GM21576 (cell line): ENCODE results near the gene GCNT1.
A peak's percentile ranks its signal among the peaks of the same experiment; 100 is the strongest.
"Not testable (repeated sequence)": the region's sequence is repeated elsewhere in the genome, so short reads cannot be mapped to it uniquely, and the experiment has no call there.

Experiments used
- ATAC-seq: cut with Tn5 transposase; IDR thresholded peaks from one replicate; pipeline ENCODE4 v1.9.1; 2021; ENCODE audit warnings: mild to moderate bottlenecking, moderate library complexity; ENCODE audit not compliant: unreplicated experiment

The GCNT1 gene

GRCh38 chr9:76530458-76531110, 71.6 kb downstream of the GCNT1 start:
- ATAC-seq: peak; percentile 58

GRCh38 chr9:76531231-76531780, 72.3 kb downstream of the GCNT1 start:
- no peak for ATAC-seq

GRCh38 chr9:76532877-76533276, 73.9 kb downstream of the GCNT1 start:
- ATAC-seq: not testable (repeated sequence)

GRCh38 chr9:76534026-76534425, 75.0 kb downstream of the GCNT1 start:
- ATAC-seq: no peak

GRCh38 chr9:76537150-76537646, 78.2 kb downstream of the GCNT1 start:
- ATAC-seq: no peak

GRCh38 chr9:76539180-76539579, 80.2 kb downstream of the GCNT1 start:
- ATAC-seq: no peak

- ATAC-seq: no peak
Observed at GRCh38 chr9:76542360-76542759, 83.4 kb downstream of the GCNT1 start.

- no peak for ATAC-seq
Observed at GRCh38 chr9:76545191-76545590, 86.2 kb downstream of the GCNT1 start.

- no peak for ATAC-seq
Observed at GRCh38 chr9:76552181-76552580, 93.2 kb downstream of the GCNT1 start.

- no peak for ATAC-seq
Observed at GRCh38 chr9:76552751-76553455, 93.9 kb downstream of the GCNT1 start.

GRCh38 chr9:76553680-76554079, 94.7 kb downstream of the GCNT1 start:
- no peak for ATAC-seq
